Esophagus squamous epithelium (tissue), 5 donors: ENCODE results near the gene TLE3. TPM values are rescaled to one million over a fixed set of nuclear protein-coding genes. Genes with fewer than 3 reads are reported as not detected.

Experiments used
- DNase-seq: peaks from one replicate; lab custom pipeline; 2025; lab: John Stamatoyannopoulos, UW
- H3K27ac ChIP-seq, 4 donors: fragments of 200-600 bp; sonication (generic); one replicate each; pipeline ENCODE4 v1.5.1; 2016 to 2019; ENCODE audit warnings: mild to moderate bottlenecking in 1 of 4
- H3K27me3 ChIP-seq, 4 donors: fragments of 200-600 bp; sonication (generic); 1 replicate in 3 of 4; 2 replicates in 1 of 4; pipeline versions ENCODE4 v1.5.1 to v1.6.0; 2017 to 2021; ENCODE audit warnings: antibody characterized with exemption in 1 of 4
- H3K36me3 ChIP-seq, 3 donors: fragments of 200-600 bp; sonication (generic); one replicate each; pipeline ENCODE4 v1.5.1; 2016 to 2019
- H3K4me1 ChIP-seq, 3 donors: fragments of 200-600 bp; sonication (generic); one replicate each; pipeline ENCODE4 v1.5.1; 2017 to 2019
- H3K4me3 ChIP-seq, 4 donors: fragments of 200-600 bp; sonication (generic); 1 replicate in 3 of 4; 2 replicates in 1 of 4; pipeline ENCODE4 v1.5.1; 2016 to 2019; ENCODE audit warnings: mild to moderate bottlenecking in 2 of 4, moderate library complexity in 1 of 4
- H3K9me3 ChIP-seq, 3 donors: fragments of 200-600 bp; sonication (generic); one replicate each; pipeline ENCODE4 v1.5.1; 2016 to 2019
- POLR2A ChIP-seq, 4 donors: fragments of 450-650 bp; IDR thresholded peaks; one replicate each; pipeline ENCODE4 v1.6.1; 2017; ENCODE audit warnings: antibody characterized with exemption in 4 of 4, mild to moderate bottlenecking in 4 of 4, moderate library complexity in 3 of 4
- WGBS, 2 donors: methylation state at CpG; one replicate each; pipeline ENCODE4 v1.1.5; 2018; 5-methylcytosine and 5-hydroxymethylcytosine counted together
- intact Hi-C: fragments of 100-400 bp; cut with DNase I; formaldehyde crosslinking; loops from one replicate; pipeline ENCODE4 v1.15.0; 2022
- total RNA-seq, 4 donors: library from RNA; depleted of rRNA; stranded (reverse); fragments of >200 nt; gene quantifications; one replicate each; pipeline ENCODE4 v1.1.0, GENCODE V29; 2016
- TF ChIP-seq, protein P1 (sequence below), 6 experiments: fragments of 450-650 bp in 4 of 6; fragments of 200-600 bp in 2 of 6; sonication (generic) in 2 of 6; IDR thresholded peaks; one replicate each; pipeline ENCODE4 v1.5.1; 2016 to 2019; ENCODE audit warnings: antibody characterized with exemption in 6 of 6, mild to moderate bottlenecking in 4 of 6, moderate library complexity in 4 of 6
- donor health status: DM: yes; HTN: yes; CAD: no.

Gene TLE3
- total RNA-seq, 4 donors from 2014 or later, result 49.6 to 133 (median 64.4) TPM

DNA sequence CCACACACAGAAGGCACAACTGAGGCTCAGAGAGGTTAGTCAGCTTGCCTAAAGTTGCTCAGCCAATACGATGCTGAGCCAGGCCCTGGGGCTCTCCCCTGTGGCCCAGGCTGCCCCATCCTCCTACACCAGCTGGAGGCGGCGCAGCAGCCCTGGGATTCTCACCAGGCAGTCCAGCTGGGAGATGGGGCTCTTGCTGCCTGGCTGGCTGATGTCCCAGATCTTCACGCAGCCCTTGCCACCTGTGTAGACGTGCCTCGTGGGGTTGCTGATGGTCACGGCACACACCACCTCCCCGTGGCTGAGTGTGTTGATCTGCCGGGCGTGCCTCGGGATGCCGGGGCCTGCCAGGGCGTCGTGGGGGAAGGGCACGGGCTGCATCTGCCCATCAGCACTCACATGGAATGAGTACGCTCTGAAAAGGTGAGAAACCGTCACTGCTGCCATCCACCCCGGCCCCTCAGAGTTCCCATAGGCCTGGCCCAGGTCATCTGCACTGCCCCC is 42.8 kb downstream of the TLE3 start:
- Histone ChIP-seq H3K27me3 (no peaks in the 10 kb centered on the region), H3K4me3 (no peak overlapping the region), H3K36me3 (peaks cover 87 to 100% (median 94%) of the 10 kb centered on the region in 3 donors), H3K4me1 (no peaks in the 10 kb centered on the region), H3K27ac (no peak overlapping the region), H3K9me3 (no peaks in the 10 kb centered on the region)
- no peak for DNase-seq
- TF ChIP-seq, protein P1, sequence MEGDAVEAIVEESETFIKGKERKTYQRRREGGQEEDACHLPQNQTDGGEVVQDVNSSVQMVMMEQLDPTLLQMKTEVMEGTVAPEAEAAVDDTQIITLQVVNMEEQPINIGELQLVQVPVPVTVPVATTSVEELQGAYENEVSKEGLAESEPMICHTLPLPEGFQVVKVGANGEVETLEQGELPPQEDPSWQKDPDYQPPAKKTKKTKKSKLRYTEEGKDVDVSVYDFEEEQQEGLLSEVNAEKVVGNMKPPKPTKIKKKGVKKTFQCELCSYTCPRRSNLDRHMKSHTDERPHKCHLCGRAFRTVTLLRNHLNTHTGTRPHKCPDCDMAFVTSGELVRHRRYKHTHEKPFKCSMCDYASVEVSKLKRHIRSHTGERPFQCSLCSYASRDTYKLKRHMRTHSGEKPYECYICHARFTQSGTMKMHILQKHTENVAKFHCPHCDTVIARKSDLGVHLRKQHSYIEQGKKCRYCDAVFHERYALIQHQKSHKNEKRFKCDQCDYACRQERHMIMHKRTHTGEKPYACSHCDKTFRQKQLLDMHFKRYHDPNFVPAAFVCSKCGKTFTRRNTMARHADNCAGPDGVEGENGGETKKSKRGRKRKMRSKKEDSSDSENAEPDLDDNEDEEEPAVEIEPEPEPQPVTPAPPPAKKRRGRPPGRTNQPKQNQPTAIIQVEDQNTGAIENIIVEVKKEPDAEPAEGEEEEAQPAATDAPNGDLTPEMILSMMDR (IDR thresholded peaks at IDR 0.05), result no peak
- no peak for TF ChIP-seq POLR2A (IDR thresholded peaks at IDR 0.05)
- WGBS, 2 donors, result 57 to 60% methylated on average over 3 to 12 of the region's 18 CpGs
- intact Hi-C loops, result no loop called here

DNA sequence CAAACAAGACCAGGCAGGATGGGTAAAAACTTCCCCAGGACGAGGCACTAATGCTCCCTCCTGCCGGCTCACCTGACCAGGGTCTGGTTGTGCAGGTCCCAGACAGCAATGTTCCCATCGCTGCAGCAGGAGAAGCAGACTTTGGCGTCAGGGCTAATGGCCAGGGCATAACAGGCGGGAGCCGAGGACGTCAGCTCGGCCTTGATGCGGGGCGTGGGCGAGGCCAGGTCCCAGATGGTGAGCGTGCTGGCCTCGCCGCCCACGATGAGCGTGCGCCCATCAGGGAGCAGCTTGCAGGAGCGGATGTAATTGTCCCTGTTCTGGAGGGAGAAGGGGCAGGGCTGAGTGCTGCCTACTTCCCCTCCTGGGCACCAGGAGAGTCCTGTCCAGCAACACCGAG is 43.4 kb downstream of the TLE3 start:
- TF ChIP-seq, protein P1 (IDR thresholded peaks at IDR 0.05), result no peak
- TF ChIP-seq POLR2A (IDR thresholded peaks at IDR 0.05), result no peak
- WGBS, 2 donors, result 90 to 91% methylated on average over 4 to 16 of the region's 19 CpGs

DNA sequence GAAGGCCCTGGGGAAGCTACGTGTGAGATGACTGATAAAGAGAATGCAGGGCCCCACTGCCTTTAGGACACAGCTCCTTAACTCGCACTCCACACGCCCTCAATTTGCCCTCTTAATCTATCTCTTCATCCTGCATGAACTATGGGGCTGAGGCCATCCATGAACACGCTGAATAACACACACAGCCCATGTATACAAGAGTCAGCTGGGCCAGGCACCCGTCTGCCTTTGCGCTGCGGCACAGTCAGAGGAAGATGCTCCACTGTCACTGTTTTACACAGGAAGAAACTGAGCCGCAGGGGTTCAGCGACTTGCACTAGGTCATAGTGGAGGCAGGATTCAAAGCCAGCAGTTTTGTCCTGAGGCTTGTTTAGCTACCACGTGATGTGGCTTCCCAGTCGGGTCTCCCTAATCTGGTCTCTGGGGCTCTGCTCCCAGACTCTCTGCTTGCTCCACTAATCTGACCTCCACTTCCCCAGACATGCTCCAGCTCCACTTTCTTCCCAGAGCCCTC is 43.9 kb downstream of the TLE3 start:
- 88 to 92% methylated on average over 11 of the region's 11 CpGs for WGBS, 2 donors
- H3K27ac ChIP-seq, result no peak overlapping the region
- H3K4me1 ChIP-seq, result no peaks in the 10 kb centered on the region
- TF ChIP-seq, protein P1 (IDR thresholded peaks at IDR 0.05), result no peak
- TF ChIP-seq POLR2A (IDR thresholded peaks at IDR 0.05), result no peak
- no peaks in the 10 kb centered on the region for H3K27me3 ChIP-seq
- peaks cover 84 to 100% (median 89%) of the 10 kb centered on the region in 3 donors for H3K36me3 ChIP-seq
- no peak for DNase-seq
- intact Hi-C loops, result no loop called here
- H3K4me3 ChIP-seq, result no peak overlapping the region
- H3K9me3 ChIP-seq, result no peaks in the 10 kb centered on the region

More for the DNA sequence above, 43.4 kb downstream of the TLE3 start:
- H3K36me3 ChIP-seq, result peaks cover 87 to 100% (median 94%) of the 10 kb centered on the region in 3 donors
- no peaks in the 10 kb centered on the region for H3K27me3 ChIP-seq
- H3K4me3 ChIP-seq, result no peak overlapping the region
- H3K4me1 ChIP-seq, result no peaks in the 10 kb centered on the region
- no peak for DNase-seq
- no peaks in the 10 kb centered on the region for H3K9me3 ChIP-seq
- intact Hi-C loops, result no loop called here
- H3K27ac ChIP-seq, result no peak overlapping the region

DNA sequence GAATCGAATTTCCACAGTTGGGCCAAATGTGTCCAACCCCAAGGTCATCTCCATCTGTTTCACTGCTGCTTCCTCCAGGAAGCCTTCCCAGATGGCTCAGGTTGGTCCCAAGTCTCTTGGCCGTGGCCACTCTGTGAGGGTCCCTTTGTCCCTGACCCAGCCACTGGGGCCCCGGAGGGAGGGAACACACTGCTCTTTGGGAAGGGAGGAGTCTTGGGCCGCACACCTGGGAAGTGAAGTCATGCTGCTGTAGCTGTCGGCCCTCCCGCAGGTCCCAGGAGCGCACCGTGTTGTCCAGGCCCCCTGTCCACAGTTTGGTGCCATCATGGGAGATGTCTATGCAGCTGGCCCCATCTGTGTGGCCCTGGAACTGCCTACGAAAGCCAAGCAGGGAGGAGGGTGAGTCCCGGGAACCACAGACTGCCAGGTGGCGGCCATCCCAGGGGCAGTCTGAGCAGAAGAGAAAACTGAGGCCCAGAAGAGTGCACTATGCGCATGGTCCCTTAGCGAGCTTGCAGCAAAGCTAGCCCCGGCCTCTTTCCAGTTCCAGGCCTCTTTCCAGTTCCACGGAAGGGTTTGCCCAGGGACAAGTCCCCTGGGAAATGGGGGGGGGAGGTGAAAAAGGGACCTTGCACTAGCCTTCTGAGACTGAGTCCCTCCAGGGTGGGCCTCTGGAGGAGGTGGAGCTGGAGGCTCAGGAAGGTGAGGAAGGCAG is 44.6 kb downstream of the TLE3 start:
- Histone ChIP-seq H3K9me3 (no peaks in the 10 kb centered on the region), H3K27ac (no peak overlapping the region), H3K36me3 (peaks cover 78 to 100% (median 83%) of the 10 kb centered on the region in 3 donors), H3K4me1 (peaks cover 0 to 6% (median 3%) of the 10 kb centered on the region in 3 donors), H3K4me3 (no peak overlapping the region), H3K27me3 (no peaks in the 10 kb centered on the region)
- intact Hi-C loops, result no loop called here
- 81 to 93% methylated on average over 3 to 5 of the region's 15 CpGs for WGBS, 2 donors
- DNase-seq, result no peak
- TF ChIP-seq, protein P1 (IDR thresholded peaks at IDR 0.05), result no peak
- no peak for TF ChIP-seq POLR2A (IDR thresholded peaks at IDR 0.05)
